ENCODE measurements around the gene ISG15. TPM values are rescaled to one million over a fixed set of nuclear protein-coding genes. Genes with fewer than 3 reads are reported as not detected.

ISG15 gene
- total RNA-seq, 1 experiment from 2014 or later, result 140 TPM

DNA sequence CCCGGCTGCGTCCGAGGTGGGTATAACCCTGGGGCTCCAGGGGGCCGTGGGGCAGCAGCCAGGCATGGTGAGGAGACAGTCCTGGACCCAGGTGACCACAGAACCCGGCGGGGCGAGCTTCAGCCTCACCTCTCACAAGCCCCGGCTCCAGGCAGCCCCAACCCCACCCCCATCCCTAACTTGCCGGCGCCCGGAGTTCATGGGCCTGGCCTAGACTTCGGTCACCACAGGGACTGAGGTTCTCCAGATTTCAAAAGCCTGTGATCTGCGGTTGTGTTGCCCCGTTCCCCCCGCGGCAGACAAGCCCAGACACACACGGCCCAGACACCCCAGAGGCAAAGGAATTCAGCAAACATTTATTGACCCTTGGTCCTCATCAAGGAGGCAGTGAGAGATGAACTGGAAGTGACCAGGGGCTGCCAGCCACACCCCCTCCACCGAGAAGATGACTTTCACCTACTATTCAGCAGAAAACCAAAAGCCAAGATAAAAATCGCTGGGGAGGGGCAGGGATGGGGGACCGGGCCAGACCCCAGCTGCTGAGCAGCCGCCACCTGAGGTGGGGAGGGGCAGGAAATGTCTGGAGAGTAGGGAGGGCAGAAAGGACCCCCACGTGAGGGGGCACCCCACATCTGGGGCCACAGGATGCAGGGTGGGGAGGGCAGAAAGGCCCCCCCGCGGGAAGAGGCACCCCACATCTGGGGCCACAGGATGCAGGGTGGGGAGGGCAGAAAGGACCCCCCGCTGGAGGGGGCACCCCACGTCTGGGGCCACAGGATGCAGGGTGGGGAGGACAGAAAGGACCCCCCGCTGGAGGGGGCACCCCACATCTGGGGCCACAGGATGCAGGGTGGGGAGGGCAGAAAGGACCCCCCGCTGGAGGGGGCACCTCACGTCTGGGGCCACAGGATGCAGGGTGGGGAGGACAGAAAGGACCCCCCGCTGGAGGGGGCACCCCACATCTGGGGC is 17.3 kb upstream of the ISG15 start:
- Histone ChIP-seq H3K27ac (ENCODE audit: low read depth, low read length) (no peak overlapping the region), H4K20me1 (ENCODE audit: insufficient read depth) (peaks cover 8% of the 10 kb centered on the region; the same call in 1 of the 2 replicates), H3K9ac (ENCODE audit: low read length) (no peak overlapping the region), H3K9me2 (ENCODE audit: insufficient read depth) (no peaks in the 10 kb centered on the region), H3K9me3 (ENCODE audit: control insufficient read depth in 1 of 2, insufficient read depth in 1 of 2, low read depth in 1 of 2, low read length in 2 of 2) (no peaks in the 10 kb centered on the region; a peak in 1 of 4 replicates), H3K4me3 (replicated peaks in 1 of 2; ENCODE audit: low read depth in 1 of 2, low read length in 2 of 2) (no peak overlapping the region), H3K4me2 (ENCODE audit: low read length) (no peak overlapping the region), H3K79me2 (ENCODE audit: insufficient read depth, low read length) (peaks cover 25% of the 10 kb centered on the region), H3K4me1 (ENCODE audit: control insufficient read depth in 1 of 2, insufficient read depth in 2 of 2, low read length in 2 of 2) (peaks cover 3 to 30% of the 10 kb centered on the region in 2 experiments; a peak in 3 of 4 replicates), H3K36me3 (ENCODE audit: control insufficient read depth in 1 of 2, insufficient read depth in 2 of 2, low read length in 2 of 2) (no peaks in the 10 kb centered on the region), H2AFZ (ENCODE audit: low read depth, low read length, poor library complexity, severe bottlenecking) (no peak overlapping the region), H3K27me3 (ENCODE audit: insufficient read depth, low read length) (no peaks in the 10 kb centered on the region)
- no peak for DNase-seq (ENCODE audit: low read depth, low spot score)
- intact Hi-C loops (cut with micrococcal nuclease), result no loop called here
- ChIA-PET RAD21 (ENCODE audit: low non-redundant PET in 1 of 2, low total read pairs in 2 of 2, uncharacterized antibody in 2 of 2, unreplicated experiment in 2 of 2) (no interaction called here), CTCF (interaction anchor here (1.0 kb wide), 1 partner anchor 11 kb away, joined by 4 read pairs; no protein-coding TSS in a partner anchor), POLR2A (interaction anchor here (1.8 kb wide), 1 partner anchor 18 kb away, joined by 5 read pairs; the partner anchor contains the start of gene ISG15)
- TF ChIP-seq POLR2AphosphoS5 (IDR thresholded peaks at IDR 0.05; ENCODE audit: low read depth, low read length) (no peak), CEBPB (IDR thresholded peaks at IDR 0.05; ENCODE audit: low read depth) (no peak), POLR2A (IDR thresholded peaks at IDR 0.05; ENCODE audit: borderline replicate concordance, extremely low read depth, insufficient read depth, insufficient read length) (no peak), EGR1 (IDR thresholded peaks at IDR 0.05; ENCODE audit: low read depth) (no peak), SP1 (IDR thresholded peaks at IDR 0.05; ENCODE audit: low read depth) (no peak), ATF3 (IDR thresholded peaks at IDR 0.05) (no peak), CTCF (IDR thresholded peaks at IDR 0.05 in 2 of 3, conservative IDR thresholded peaks at IDR 0.05 in 1 of 3; ENCODE audit: borderline replicate concordance in 1 of 3, insufficient read depth in 1 of 3, low read depth in 2 of 3, low read length in 2 of 3) (no peak), YY1 (IDR thresholded peaks at IDR 0.05; ENCODE audit: extremely low read depth, insufficient replicate concordance, low read depth, low read length) (no peak), SRF (IDR thresholded peaks at IDR 0.05; ENCODE audit: low read depth) (no peak), REST (IDR thresholded peaks at IDR 0.05; ENCODE audit: low read depth) (no peak), RAD21 (IDR thresholded peaks at IDR 0.05; ENCODE audit: low read depth) (no peak)
- ATAC-seq, result no peak
- no TSS peak for BruUV-seq (replicated peaks)
